HG02588 (cell line): ENCODE results near the gene LYSMD4.

Source experiments
- ATAC-seq: cut with Tn5 transposase; IDR thresholded peaks from one replicate; pipeline ENCODE4 v1.9.1; 2021; ENCODE audit warnings: mild to moderate bottlenecking, moderate library complexity; ENCODE audit not compliant: unreplicated experiment

LYSMD4 gene

DNA sequence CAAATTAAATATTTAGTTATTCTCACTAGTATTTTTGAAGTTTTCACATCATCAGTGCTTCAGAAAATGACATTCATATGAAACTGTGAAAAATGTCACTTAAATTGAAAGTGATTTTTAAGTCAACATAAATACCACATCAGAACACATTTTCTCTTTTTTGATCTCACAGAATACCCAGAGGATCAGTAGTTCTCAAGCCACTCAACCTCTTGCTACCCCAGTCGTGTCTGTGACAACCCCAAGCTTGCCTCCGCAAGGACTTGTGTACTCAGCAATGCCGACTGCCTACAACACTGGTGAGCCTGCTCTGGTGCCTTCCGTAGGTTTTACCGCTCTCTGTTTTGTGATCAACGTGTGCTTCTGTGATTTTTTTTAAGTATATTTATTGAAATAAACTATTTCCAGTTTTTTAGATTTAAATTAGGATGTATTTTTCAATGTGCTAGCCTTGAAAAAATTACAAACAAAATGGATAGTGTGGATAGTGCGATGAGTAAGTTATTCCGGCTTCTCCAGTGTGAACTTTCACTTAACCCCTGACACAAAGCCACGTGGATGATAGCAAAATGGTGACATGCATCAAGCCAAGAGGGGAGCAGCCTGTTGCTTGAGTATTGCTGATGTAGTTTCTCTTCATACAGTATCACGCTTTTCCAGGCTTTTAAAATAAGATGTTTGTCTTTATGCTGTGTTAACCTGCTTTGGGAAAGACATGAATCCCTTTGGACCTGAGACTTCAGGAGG, 26.5 kb downstream of the LYSMD4 start:
- ATAC-seq, result no peak

DNA sequence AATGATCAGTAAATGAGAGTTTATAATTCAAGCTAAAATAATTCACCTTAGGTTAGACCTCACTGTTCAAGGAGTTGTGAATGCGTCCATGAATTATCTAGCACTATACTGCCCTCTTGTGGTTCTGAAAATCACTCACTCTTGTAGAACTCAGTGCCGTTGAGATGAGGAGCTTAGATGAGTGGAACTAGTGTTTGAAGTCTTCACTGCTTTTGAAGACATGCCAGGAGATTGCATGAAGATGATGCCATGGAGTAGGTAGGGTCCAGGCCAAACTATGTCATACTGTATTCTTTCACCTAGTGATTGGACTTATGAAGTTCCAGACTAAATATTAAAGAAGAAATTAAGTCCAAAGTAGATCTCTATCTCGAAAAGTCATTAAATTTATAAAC, 28.8 kb downstream of the LYSMD4 start:
- ATAC-seq, result peak; percentile 71

DNA sequence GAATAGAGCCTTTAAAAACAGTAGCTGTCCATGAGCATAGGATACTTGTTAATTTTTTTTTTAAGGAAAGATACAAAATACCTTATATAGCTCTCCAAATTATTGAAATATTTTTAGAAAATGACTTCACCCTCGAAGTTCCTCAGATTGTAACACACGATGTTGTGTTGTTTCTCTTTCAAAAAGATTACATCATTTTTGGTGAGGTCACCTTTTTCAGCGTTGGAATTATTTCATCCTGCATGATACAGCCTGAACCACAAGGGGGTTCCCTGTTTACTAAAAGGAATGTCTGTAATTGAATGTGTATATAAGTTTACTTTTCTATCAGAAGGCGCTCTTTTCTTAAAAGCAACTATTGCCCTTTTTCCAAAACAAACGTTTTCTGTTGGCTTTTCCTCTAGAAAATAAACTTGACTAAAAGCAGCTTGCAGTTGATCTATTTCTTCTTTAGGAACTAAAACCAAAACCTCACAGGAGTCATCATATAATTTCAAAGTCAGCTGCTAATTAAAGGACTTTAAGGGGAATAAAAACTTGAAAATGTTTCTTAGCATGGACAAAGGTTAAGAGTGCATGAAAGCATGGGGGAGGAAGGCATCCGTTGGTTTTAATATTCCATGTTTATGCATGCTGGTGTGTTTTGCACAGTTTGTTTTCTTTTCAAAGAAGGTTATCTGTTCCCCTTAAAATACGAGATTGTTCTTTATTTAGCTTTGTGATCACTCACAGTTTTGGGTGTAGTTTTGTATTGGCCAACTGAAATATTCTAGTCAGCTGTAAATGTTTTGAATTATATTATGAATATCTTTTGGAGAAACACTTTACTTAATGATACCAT, 29.4 kb downstream of the LYSMD4 start:
- peak; percentile 52 for ATAC-seq

- no peak for ATAC-seq
These were observed 30.2 kb downstream of the LYSMD4 start for GRCh38 chr15:99702895-99703602.

GRCh38 chr15:99696096-99696495, 37.1 kb downstream of the LYSMD4 start:
- no peak for ATAC-seq

DNA sequence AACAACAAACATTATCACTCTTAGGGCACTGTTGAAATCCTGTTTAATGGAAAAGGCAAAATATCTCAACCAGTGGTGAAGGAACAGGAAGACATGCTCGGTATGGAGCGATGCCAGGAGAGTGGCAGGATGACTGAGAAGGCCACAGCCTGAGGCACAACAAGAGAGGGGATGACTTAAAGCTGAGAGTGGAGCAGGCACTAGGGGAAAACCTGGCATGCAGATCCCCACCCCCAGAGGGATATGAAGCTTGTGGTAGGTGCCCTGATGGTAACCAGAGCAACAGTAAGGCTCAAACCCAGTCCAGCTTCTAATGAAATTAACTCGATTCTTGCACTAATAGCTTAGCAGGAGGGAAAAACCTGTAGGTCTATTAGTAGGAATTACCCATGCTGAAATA, 40.4 kb downstream of the LYSMD4 start:
- no peak for ATAC-seq

GRCh38 chr15:99686290-99686689, 46.9 kb downstream of the LYSMD4 start:
- no peak for ATAC-seq

DNA sequence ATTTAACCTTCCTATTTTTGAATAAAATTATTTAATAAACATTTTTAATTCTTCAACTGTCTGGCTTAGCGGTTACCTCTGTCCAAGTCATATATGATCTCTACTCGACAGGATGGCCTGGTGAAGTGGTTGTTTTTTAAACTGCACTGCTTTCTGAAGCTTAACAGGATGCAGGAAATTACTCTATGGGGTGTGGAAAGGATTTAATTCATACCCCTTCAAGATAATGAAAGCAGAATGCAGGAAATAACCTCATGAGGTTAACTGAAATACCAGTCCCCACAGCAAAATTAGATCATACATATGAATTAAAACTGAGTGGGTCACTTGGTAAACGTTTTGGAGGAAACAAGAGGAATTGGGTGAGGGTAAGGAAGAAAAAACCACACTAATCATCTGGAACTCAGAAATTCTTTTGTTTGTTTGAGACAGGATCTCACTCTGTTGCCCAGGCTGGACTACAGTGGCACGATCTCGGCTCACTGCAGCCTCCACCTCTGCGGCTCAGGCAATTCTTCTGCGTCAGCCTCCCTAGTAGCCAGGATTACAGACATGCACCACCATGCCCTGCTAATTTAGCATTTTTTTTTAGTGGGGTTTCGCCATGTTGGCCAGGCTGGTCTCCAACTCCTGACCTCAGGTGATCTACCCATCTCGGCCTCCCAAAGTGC, 50.1 kb downstream of the LYSMD4 start:
- ATAC-seq, result no peak

GRCh38 chr15:99682455-99682854, 50.8 kb downstream of the LYSMD4 start:
- no peak for ATAC-seq

- ATAC-seq, result no peak
These were observed 51.2 kb downstream of the LYSMD4 start for GRCh38 chr15:99681990-99682389.

GRCh38 chr15:99680276-99680675, 53.0 kb downstream of the LYSMD4 start:
- no peak for ATAC-seq

DNA sequence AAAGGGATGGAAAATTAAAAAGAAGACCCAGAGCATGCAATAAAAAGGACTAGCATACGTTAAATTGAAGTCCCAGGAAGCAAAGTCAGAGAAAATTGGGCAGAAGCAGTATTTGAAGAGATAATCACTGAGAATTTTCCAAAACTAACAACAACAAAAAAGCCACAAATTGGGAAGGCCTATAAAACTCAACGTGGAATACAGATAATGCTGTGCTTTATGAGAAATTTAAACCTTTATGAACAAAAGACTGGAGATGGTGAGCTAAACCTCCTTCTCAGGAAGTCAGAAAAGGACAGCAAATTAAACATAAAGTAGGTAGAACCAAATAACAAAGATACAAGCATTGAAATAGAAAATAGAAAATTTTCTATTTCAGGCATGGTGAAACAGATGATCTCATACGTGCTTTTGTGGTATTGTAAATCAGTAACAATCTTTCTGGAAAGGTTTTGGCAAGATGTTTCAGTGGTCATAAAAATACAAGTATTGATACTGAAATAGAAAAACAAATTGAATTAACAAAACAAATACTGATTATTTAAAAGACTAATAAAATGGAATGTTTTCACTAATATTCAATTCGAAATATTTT, 55.6 kb downstream of the LYSMD4 start:
- ATAC-seq, result peak; percentile 77
